ENCODE data around the gene TMC6.

GRCh38 chr17:78144147-78144719 lies 15.7 kb upstream of the TMC6 start:
- TF ChIP-seq CTCF (IDR thresholded peaks at IDR 0.05 in 4 of 5, conservative IDR thresholded peaks at IDR 0.05 in 1 of 5) (no peak), POLR2A (IDR thresholded peaks at IDR 0.05) (no peak)
